Erythroblast (primary cell): ENCODE results near the gene ZNF804A.

Experiments used
- GATA1 ChIP-seq: IDR thresholded peaks from 2 replicates; pipeline ENCODE4 v1.6.1; 2011; ENCODE audit warnings: low read depth, mild to moderate bottlenecking, control low read depth, low read length, moderate library complexity
- POLR2A ChIP-seq: IDR thresholded peaks from 2 replicates; pipeline ENCODE4 v1.6.1; 2011; ENCODE audit warnings: mild to moderate bottlenecking, low read length

DNA sequence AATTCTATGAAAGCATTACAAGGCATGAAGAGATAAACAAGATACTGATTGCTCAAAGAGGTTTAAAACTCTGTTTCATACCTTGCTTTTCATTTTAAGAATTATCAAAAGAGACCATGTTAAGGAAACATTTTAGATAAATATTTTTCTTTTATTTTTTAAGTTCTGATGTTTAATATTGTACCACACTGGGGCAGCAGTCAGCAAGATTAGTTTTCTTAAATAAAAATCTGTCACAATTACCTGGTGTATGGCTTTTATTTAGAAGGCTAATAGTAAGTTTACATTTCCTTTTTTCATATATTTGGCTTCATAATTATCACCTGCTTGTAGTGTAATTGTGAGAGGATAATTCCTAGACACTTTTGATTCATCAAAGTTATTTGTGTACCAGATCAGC, 46.4 kb downstream of the ZNF804A start:
- TF ChIP-seq POLR2A: no peak
- TF ChIP-seq GATA1: no peak
